Ovary (tissue), 3 donors: ENCODE results near the gene TDO2.

ENCODE experiments used
- CTCF ChIP-seq, 3 donors: fragments of 450-650 bp in 2 of 3; fragments of 200-600 bp in 1 of 3; IDR thresholded peaks; one replicate each; pipeline versions ENCODE4 v1.5.1 to v1.8.0; 2016 to 2022; ENCODE audit warnings: antibody characterized with exemption in 3 of 3, mild to moderate bottlenecking in 1 of 3
- POLR2A ChIP-seq: fragments of 450-650 bp; IDR thresholded peaks from one replicate; pipeline ENCODE4 v1.6.1; 2017; ENCODE audit warnings: antibody characterized with exemption, mild to moderate bottlenecking, moderate library complexity
- donor health status: DM: no; HTN: no; CAD: no.

GRCh38 chr4:155930330-155930729 lies 26.8 kb downstream of the TDO2 start:
- TF ChIP-seq POLR2A (no peak), CTCF (IDR thresholded peaks at IDR 0.05) (no peak)
